Measurements from ENCODE around the gene SLC39A1.

Gene SLC39A1

GRCh38 chr1:153946622-153947241 lies 16.6 kb downstream of the SLC39A1 start, which contains the start of gene DENND4B:
DENND4B (minus strand) TSS chr1:153946718; CDS start chr1:153944374, 2,344 bp downstream.
- peak; percentile 92 for DNase-seq

DNA sequence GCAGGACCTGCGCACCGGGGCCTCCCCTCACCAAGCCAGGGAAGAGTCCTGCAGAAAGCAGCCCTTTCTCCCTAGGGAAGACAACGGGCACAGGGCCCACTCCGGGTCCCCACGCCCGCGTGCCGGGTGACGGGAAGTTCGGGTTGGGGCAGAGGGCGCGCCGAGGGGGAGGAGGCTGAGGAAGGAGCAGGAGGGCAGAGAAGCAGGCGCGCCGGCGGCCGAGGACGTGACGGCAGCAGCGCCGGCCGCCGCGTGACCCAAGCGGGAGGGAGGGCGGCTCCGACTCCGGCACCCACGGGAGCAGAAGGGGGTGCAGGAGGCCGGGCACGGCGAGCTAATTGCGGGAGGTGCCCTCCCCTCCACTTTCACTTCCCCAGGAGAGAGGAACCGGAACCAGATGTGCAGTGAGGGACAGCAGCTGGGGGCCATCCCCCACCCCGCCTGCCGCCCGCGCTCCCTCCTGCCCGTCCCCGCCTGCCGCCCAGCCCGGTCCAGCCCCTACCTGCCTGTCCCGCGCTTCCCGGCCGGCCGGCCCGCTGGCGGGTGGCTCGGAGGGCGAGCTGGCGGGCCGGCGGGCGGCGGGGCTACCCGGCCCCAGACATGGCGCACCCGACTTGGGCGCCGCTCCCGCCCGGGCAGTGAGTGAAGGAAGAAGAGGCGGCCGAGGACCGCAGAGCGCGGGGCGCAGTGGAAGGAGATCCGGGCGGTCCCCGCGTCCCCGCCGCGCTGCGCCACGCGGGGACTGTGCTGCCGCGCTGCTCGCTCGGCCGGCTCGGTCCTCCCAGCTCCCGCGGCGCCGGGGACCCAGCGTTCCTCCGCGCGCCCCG lies 17.3 kb downstream of the SLC39A1 start:
- DNase-seq: peak; percentile 79

DNA sequence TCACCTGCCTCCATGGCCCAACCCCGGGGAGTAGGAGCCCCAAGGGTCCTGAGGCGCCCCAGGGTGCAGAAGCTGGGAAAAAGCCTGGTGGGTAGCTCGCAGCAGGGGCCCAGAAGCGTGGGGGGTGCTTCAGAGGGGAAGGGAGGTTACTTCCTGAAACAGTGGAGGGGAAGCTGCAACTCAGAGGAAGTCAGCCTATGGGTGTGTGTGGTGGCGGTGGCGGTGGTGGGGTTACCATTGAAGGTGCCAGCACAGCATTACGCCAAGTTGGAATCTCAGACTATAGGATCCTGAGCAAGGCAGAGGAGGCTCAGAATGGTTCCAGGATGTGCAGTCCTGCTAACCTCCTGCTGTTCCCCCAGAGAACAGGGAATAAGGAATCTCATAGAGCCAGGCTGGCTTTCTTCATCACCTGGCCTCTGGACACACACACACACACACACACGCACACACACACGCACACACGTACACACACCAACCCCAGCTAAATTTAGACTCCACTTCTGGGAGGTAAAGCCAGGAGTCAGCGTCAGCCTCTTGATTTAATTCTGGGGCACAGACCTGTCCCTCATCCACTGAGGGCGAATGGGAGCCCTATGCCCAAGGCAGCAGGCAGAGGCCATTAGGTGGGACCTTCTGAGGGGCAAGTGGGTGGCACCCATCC lies 18.1 kb downstream of the SLC39A1 start:
- DNase-seq: peak; percentile 56

- DNase-seq: no peak
These were observed 18.6 kb downstream of the SLC39A1 start for GRCh38 chr1:153944827-153945117.

GRCh38 chr1:153944005-153944826 lies 19.1 kb downstream of the SLC39A1 start:
- DNase-seq: no peak

DNA sequence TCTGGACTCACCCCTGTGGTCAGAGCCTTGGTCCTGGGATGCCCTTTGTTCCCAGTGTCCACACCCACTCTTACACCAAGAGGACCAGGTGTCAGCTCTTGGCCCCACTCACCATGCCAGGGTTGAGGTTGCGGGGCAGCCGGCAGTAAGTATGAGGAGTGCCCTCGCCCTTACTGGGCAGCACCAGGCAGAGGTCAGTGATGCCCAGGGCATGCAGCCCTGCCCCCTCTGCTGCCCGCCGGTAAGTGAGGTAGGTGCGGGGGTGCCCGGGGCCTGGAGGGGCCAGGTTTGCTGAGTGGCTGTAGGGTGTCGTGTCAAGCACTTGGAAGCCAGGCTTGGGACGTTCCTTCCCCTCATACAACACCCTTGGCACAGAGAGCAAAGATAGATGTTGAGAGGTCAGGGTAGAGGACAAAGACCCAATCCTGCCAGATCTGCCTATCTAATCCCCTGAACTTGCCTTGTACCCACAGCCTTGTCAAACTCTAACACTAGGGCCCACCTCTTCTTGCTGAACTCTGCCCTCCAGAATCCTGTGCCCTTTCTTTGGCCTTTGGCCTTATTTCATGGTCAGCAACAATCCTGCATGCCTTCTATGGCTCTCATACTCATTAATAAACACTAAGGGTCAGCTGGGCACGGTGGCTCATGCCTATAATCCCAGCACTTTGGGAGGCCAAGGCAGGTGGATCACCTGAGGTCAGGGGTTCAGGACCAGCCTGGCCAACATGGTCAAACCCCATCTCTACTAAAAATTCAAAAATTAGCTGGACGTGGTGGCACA lies 20.4 kb downstream of the SLC39A1 start:
- DNase-seq: no peak

GRCh38 chr1:153941826-153942725 lies 21.3 kb downstream of the SLC39A1 start:
- DNase-seq: no peak

- DNase-seq: no peak
These were observed 22.6 kb downstream of the SLC39A1 start for GRCh38 chr1:153940756-153941155.

DNA sequence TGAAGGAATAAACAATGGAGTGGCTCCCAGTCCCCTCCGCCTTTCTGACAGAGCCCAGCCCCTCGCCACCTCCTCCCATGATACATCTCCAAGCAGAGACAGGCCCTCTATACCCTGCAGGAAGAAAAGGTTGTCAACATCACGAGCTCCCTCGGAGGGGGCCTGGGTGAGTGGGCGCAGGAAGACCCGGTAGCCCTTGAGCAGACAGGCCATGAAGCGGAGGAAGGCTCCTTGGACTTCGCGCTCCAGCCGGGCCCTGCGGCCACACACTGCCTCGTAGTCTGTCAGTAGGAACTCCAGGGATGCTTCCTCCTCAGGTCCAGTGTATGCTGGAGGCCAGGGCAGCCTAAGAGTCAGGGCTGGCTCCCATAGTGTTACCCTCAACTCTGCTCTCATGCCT lies 23.9 kb downstream of the SLC39A1 start:
- DNase-seq: no peak

DNA sequence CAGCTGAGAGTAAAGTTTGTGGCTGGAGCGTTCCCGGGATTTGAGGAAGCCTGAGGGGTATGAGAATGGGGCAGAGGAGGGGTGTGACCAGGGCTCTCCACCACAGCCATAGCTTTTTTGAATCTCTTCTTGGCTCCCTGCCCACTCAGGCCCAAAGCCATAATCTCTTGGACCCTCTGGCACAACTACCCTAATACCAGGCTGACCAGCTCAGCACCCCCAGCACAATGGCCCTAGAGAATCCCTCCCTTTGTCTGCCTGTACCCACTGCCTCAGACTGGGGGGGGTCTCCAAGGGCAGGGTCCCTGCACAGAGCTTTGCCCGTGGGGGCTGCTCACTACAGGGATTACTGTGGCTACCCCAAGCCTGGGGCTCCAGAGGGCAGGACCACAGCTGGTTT lies 24.3 kb downstream of the SLC39A1 start:
- DNase-seq: no peak

DNA sequence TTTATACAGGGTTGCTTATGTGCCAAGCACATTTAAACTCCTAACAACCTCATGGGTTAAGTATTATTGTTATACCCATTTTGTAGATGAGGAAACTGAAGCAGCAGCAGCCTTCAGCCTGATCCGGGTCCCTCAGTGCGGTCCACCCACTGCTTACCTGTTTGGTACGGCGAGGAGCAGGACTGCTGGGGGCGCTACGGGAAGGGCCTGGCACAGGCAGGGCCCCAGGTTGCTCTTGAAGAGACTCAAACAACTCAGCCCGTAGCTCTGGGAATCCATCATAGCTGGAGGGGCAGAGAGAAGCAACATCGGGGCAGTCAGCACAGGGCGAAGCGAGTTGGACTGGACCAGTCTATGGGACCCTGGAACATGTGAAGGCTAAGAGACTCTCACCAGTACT lies 26.0 kb downstream of the SLC39A1 start:
- no peak for DNase-seq

GRCh38 chr1:153936011-153936802 lies 27.1 kb downstream of the SLC39A1 start:
- DNase-seq: no peak

DNA sequence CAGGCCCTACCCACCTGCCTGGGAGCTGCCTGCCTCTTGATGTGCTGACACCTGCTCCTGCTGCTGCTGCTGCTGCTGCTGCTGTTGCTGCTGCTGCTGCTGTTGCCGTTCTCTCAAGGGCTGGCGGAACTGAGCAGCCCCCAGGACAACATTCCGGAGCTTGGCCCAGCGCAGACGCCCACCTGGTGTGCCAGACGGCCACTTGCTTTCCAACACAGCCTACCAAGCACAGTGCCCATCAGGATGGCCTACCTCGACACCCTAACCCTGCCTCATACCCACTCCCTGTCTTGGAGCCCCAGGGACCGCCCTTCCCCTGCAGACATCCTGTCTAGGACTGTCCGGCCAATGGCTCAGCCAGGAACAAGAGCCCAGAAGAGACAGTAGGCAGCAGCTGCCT lies 28.6 kb downstream of the SLC39A1 start:
- no peak for DNase-seq

DNA sequence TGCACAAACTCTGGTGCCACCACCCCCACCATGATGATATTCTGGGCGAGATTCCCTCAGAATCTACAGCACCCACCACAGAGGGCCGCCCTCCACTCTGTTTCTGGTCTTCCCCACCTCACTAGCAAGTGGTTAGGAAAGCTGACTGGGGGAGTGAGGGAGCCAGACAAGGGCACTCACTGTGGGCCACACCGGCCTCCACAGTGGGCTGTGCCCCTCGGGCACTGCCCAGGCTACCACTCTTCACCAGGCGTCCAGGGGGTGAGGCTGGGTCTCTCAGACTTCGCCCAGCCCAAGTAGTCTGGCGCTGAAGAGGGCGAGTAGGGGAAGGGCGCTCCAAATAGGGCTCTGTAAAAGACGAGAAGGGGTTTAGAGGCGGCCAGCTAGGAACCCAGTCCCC lies 29.4 kb downstream of the SLC39A1 start:
- DNase-seq: no peak

GRCh38 chr1:153933430-153933829 lies 29.9 kb downstream of the SLC39A1 start:
- DNase-seq: no peak

DNA sequence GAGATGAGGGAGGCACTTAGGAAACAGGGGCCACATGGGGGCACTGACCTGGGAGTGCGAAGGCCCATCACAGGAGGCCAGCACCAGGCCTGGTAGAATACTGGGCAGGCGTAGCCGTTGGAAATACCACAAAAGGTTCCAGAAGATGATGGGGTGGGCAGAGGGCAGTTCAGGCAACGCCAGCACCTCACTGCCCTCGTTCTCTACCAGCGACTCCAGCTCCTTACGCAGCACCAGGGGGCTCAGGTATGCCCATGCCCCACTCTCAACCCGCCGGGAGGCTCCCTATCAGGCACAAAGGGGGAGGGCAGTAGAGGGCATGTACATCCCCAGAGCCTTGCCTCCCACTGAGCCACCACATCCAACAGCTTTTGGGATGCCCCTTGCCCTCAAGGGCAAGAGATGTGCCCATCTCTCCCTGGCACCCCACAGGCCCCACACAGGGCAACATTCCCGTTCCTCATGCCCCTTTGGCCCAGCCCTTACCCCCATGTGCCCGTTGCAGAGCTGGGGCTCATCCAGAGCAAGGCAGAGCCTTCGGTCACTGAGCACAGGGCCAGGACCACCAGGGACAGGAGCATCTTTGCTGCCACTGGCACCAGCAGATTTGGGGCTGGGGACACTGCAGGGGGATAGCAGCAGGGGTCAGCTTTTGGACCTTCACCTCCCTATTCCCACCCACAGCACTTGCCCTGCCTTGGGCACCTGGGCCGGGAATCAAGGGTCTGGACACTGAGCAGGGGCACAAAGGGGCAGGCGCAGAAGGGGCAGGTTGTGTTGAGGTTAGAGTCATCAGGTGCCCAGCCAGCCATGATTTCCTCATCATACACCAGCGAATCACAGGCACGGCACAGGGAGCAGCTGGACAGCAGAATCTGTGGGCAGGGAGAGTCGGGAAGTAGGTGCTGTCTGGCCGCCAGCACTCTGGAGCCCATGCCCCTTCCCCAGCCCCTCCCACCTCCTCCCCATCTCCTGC lies 30.9 kb downstream of the SLC39A1 start:
- DNase-seq: no peak

GRCh38 chr1:153929981-153930948 lies 33.1 kb downstream of the SLC39A1 start:
- no peak for DNase-seq

GRCh38 chr1:153929426-153929825 lies 33.9 kb downstream of the SLC39A1 start:
- DNase-seq: no peak

All from eye (tissue), 1 donor.